Cerebellar cortex (tissue), 1 donor: ENCODE data around the gene EVA1A.
"Not testable (repeated sequence)": the region's sequence is repeated elsewhere in the genome, so short reads cannot be mapped to it uniquely, and the experiment has no call there.

Experiments used
- DNase-seq: peaks from one replicate; pipeline ENCODE4 v3.0.0-alpha.2; 2015; ENCODE audit warnings: low spot score

The EVA1A gene

DNA sequence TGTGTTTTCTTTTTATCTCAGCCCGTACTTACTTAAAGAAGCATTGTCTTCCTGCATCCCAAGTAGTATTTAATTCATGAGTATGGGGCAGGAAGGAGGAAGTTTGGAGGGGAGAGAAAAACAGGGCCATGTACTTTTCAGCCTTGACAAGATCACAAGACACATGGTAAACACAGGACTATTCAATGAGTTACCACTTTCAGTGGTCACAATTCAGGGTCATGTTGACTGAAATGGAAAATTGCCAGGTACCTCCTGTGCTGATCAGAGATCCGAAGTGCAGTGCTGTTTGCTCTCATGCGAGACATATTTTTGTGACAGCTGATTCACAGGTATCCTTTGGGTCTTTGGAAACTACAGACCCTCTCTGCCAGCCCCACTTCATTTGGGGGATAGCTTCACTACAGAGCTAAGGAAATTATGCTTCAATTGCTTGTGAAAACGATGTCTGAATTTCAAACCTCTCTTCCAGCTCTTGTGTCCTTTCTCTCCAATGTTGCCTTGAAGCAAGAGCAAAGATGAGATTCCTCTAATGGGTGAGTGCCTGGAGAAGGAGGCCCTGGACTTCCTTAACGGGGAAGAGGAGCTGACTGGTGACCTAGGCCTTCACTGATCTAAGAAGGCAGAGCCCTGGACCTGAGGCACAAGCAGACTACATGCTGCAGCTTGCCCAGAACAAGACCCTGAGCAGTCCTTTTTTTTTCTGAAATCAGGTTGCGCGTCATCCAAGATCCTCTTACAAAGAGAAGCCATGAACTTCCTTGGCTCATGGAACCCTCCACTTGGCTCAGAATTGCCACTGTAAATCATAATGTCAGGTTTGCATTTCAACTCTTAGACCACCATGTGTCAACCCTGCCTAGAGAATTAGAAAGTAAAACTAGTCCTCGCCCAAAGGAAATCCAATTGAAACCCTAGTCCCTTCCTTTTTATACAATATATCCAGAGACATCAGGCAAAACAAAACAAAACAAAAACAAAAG lies 44.1 kb downstream of the EVA1A start:
- no peak for DNase-seq

DNA sequence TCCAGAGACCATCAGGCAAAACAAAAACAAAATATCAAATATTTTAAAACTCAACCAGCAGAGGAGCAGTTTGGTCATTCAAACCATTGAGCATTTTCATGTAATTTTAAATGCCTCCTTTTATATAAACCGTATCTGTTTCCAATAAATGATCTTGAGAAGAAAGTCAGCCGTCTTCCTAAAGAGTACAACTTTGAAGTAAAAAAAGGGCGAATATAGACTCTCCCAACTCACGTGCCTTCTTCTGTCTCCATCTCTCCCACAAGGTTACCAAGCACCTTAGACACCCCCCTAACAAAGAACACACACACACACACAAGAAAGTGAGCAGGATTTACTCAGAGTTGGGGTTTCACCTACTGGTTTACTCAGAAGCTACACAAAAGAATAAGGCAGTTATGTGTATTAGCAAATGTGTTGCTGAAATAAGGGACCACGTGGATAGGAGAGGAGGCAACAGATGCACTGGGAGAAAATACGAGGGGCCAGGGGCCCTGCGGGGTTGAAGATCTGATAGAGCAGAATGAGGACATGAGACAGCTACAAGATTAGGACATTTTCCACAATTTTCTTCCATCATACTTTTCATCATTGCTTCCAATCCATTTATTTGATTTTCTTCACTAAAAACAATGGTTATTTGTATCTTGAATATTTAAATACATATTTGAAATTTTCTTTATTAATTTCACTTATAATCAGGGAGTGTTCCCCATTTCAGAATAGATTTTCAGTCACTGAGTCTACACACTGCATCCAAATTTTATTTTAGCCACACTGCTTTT lies 45.0 kb downstream of the EVA1A start:
- no peak for DNase-seq

DNA sequence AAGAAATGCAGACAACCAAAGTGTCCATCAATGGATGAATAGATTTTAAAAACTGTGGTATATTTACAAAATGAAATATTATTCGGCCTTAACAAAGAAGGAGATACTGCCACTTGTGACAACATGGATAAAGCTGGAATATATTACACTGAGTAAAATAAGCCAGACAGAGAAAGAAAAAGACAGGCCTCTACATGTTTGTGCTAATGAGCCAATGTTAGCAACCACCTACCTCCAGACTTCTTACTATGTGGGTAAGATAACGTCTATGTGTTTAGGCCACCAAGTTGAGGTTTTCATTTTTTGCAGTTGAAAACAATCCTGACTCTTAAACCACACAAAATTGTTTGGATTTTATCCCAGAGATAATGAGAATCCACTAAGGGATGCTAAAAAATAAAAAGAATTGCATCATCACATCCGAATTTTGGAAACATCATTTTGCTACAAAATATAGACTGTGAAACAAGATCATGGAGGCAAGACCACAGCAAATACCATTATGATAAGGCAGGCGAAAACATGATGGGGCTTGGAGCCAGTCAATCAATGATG lies 47.0 kb downstream of the EVA1A start:
- no peak for DNase-seq

DNA sequence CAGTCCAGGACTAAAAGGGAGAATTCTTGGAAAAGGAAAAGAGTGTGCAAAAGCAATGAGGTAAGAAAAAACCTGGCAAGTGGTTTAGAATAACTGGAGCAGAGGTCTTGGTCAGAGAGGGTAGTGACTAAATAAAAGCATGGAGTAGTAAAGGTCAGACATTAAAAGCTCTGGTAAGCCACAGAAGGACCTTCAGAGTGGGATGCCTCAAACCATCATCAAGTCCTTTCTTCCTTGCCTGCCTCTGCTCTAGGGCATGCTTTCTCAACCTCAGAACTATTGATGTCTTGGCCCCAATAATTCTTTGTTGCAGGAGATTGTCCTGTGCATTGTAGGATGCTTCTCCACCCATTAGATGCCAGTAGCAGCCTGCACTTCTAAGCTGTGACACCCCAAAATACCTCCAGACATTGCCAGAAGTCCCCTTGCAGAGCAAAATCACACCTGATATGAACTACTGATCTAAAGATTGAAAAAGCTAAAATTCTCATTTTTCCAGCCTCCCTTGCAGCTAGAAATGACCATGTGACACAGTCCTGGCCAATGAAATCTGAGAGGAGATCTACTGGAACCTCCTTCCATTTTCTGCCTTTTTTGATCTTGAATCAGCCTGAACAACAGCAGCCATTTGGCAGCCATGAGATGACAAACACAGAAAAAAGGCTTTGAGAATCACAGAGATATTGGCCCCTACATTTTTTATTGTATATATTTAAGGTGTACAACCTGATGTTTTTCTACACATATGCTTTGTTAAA lies 48.1 kb downstream of the EVA1A start:
- no peak for DNase-seq

DNA sequence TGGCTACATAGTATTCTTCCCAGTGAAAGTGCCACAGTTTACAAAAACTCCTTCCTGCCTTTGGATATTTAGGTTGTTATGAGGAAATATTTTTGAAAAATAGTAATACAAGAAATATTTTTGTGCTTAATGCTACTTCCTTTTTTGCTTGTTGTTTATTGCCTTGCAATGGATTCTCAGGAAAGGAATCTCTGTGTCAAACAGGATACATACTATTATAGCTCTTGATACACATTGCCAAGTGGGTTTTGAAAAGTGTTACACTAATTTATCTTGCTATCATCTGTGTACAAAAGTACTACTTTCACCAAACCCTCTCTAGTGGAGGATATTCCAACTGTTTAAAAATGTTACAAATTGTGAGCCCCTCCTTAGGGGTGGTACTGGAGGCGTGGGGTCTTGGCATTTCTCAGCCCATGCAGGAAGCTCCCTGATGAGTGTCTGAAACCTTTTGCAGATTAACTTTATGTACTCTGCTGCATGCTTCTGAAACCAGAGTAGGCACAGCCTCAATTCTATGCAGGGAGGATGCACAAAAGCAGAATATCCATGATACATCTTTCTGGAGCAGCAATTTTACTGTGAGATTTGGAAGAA lies 54.5 kb downstream of the EVA1A start:
- DNase-seq = no peak

DNA sequence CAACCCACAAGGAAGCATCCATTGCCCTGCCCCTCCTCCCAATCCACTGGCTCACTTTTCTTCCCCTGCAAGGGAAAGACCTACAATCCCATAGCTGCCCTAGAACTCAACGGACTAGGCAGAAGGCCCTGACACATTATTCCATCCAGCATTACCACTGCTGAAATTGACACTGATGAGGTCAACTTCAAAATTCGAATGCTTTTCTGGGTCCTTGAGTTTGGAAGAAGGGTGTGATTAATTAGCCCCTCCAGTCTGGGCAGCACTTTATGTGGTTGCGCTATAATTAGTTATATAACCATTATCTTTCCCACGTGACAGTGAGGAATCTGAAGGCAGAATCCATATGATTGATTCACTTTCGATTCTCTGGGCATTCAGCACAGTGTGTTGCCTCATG lies 55.7 kb downstream of the EVA1A start:
- DNase-seq = no peak

DNA sequence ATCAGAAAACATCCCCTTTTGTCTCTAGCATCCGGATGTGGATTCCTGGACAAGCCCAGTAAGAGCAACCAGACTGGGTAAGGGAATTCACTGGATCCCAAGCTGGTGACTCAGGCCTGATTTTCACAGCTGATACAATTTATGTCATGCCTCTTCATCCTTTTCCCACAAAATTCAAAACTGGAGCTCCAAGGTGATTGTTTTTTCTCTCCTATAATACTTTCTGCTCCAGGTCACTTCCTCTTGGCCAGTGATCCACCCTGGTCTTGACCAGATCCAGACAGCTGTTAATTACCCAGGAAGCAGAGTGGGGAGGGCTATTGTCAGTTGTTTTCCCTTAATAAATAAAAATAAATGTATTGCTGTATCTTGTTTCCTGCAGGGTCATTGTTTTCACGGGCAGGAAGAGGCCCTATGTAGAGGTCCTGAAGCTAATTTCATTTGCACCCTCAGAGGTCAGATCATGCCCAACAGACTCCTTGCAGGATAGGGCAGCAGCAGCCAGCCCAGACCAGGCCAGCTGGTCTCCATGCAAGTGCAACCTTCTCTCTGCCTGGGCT lies 57.6 kb downstream of the EVA1A start:
- DNase-seq = no peak

DNA sequence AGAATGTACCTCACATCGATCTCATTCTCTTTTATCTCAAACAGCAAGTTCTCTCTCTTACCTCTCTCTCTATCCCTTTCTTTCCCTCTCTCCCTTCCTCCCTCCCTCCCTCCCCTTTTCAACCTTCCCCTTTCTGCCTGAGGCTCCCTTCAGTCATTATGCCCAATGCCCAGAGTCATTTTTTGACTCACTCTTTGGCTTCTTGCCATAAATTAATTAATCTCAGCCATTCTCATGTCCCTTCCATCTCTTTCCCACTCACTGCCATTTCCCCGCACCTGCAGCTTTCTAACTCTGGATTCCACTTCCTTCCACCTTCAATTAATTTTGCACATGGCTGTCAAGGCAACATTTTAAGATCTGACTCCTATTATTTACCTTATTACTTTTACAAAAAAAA lies 60.1 kb downstream of the EVA1A start:
- DNase-seq = no peak

DNA sequence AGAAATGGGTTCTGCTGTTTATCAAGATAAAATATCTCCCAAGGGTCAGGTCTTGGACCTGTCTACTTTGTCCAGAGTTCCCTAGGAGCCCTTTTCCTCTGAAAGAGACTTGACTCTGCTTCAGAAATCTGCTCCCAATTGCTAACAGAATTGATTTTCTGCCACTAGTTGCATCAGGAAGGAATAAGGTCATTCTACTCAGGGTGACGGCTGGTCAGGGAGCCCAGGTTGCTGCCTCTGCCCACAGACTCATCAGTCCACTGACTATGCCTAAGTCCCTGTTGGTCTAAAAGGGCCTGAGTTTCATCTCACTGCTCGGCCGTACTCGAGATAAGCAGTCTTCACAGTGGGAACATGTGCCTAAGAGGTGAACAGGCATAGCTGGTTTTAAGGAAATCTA lies 61.2 kb downstream of the EVA1A start:
- no peak for DNase-seq

DNA sequence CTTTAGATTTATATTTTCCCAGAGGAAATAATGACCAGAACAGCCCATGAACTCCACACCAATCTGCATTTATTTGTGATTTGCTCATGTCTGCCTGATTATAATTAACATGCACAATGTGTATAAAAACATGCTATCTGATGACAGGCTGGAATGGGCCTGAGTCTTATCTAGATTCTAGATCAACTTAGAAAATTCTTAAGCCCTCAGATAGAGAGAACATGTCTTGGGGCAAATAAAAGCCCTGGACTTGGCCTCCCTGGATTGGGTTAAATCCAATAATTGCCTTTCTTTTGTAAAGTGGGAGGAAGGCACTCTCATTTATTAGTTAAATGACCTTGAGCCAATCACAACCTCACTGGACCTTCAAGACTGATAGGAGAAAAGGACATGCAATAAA lies 61.8 kb downstream of the EVA1A start:
- no peak for DNase-seq

DNA sequence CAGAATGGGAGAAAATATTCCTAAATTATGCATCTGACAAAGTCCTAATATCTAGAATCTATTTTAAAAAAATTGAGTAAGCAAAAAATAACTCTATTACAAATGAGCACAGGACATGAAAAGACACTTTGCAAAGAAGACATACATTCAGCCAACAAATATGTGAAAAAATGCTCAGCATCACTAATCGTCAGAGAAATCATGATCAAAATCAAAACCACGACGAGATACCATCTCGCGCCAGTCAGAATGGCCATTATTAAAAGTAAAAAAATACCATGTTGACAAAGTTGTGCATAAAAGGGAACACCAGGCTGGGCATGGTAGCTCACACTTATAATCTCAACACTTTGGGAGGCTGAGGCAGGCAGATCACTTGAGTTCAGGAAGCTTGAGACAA lies 63.5 kb downstream of the EVA1A start:
- DNase-seq = no peak

DNA sequence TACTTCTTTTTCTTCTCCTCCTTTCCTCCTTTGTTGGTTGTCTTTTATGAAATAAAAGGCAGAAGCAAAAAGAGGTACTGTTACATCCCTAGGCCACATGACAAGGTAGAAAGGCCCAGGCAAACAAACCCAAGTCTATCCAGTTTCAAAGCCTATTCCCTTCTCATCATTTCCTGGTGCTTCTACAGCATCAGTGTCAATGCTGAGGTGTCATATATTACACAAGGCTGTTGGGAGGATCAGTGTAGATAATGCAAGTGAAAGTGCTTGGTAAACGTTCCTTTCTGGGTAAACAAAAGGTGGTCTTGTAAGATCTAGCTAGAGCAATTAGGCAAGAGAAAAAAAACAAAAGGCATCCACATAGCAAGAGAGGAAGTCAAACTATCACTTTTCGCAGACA lies 64.9 kb downstream of the EVA1A start:
- DNase-seq = no peak

DNA sequence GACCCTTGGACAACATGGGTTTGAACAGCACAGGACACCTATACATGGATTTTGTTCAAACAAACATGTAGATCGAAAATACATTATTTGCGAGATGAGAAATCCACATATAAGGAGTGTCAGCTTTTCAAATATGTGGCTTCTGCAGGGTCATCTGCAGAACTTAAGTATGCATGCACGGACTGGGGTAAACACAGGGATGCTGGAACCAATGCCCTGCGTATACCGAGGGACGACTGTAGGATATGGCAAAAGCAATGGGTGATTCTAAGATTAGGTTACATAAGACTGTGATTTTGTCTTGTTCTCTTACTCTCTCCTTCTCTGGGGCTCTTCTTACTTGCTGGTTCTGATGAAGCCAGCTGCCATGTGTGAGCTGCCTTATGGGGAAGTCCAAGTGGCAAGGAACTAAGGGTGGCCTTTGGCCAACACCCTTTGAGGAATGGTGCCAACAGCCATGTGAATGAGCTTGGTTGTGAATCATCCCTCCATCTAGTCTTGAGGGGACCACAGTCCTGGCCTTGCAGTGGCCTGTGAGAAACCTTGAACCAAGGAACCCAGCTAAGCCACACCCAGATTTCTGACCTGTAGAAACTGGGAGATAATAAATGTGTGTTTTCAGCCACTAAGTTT lies 66.5 kb downstream of the EVA1A start:
- no peak for DNase-seq

DNA sequence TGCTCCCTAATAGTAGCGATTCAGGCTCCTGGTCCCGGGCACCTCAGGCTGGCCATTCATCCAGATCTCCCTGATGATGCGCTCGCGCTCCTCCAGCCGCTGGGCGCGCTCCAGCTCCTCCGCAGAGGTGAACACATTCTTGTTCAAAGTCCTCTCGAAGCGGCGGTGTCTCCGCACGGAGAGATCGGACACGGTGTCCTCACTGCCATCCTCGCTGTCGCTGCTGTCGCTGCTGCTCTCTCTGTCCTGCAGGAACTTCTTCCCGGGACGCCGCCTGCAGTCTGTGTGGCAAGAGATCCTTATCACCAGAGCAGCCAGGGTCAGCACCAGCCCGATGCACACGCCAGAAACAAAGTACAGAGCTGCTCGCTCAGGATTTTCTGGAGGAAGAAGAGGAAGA lies 67.5 kb downstream of the EVA1A start:
- DNase-seq = no peak

DNA sequence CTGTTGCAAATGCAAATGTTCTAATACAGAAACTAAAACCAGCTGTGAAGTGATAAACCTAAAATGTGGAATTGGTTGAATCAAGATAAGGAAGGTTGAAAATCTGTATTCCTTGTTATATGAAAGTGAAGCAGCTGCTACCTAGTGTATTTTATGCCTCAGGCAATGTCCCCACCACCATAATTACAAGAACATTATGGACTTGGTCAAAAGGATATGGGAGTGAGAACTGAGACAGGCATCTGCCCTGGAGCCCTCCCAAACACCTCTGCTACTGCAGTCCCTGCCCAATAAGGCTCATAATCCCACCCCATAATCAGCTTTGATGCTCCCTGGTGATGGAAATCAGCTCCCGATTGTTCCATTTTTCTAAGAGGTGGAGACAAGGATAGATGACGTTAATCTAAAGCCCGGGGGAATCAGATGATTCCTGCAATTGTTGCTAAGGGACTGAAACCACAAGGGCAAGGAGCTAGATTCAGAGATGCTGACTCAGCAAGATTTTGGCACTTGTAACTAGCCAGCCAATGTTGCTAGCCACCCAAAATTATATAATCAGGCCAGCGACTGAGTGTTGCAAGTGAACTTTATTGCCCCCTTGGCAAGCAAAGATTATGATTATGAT lies 69.5 kb downstream of the EVA1A start:
- no peak for DNase-seq

DNA sequence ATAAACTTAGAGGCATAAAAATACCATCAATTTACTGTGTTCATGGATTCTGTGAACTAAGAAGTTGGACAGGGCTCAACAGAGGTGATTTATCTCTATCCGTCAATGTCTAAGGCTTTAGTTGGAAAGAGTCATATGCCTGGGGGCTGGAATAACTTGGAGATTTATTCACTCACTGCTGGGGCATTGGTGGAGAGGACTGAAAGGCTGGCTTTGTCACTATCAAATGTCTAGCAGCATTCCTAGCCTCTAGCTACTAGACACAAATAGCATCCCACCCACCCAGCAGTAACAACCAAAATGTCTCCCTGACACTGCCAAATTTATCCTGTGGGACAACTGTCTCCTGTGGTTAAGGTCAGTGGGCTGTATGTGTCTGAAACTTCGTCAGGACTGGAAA lies 71.0 kb downstream of the EVA1A start:
- no peak for DNase-seq

DNA sequence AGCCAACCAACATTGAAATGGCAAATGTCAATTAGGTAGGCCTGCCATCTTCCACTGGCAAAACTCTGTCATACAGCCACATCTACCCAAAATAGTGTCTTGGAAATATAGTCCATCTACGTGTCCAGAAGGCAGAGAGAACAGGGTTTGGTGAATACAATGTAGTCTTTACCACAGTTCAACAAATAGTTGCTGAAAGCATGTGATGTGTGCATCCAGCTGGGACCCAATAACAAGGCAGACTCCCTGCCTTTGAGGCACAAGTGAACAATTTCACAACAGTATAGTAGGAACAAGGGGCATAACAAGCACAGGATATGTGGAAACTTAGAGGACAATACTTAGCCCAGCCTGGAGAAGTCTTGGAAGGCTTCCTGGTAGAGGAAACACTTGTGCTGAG lies 72.6 kb downstream of the EVA1A start:
- DNase-seq = no peak

DNA sequence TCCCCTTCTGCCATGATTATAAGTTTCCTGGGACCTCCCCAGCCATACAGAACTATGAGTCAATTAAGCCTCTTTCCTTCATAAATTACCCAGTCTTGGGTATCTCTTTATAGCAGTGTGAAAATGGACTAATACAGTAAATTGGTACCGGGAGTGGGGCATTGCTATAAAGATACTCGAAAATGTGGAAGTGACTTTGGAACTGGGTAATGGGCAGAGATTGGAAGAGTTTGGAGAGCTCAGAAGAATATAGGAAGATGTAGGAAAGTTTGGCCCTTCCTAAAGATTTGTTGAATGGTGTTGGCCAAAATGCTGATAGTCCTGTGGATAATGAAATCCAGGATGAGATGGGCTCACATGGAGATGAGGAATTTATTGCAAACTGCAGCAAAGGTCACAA lies 74.0 kb downstream of the EVA1A start:
- DNase-seq = not testable (repeated sequence)

DNA sequence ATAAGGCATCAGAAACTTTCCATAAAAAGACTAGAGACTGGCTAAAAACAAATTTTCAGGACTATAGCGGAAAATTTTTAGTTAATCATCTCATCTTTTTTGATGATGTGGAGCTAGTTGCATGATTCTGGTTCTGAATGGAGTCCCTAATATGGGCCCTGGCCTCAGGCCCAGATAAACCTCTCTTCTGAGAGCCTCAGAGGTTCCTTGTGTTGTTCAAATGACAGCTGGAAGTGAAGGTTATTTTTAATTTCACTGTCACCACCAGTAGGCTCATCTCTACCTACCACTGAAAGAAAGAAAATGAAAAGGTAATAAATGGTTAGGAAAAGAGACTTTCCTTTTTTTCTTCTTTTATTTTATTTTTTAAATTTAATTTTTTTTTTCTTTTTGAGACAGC lies 75.9 kb downstream of the EVA1A start:
- no peak for DNase-seq

DNA sequence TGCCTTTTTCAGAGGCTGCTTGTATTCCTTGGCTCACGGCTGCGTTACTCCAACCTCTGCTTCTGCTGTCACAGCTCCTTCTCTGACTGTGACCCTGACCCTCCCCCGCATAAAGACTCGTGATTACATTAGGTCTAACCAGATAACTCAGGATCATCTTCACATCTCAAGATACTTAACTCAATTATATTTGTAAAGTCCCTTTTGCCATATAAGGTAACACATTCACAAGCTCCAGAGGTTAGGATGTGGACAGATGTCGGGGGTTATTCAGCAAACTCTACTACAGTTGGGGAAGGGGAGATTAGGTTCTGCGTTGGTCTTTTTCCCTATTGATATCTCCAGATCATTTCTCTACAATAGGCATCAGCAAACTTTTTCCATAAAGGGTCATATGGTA lies 76.9 kb downstream of the EVA1A start:
- no peak for DNase-seq

DNA sequence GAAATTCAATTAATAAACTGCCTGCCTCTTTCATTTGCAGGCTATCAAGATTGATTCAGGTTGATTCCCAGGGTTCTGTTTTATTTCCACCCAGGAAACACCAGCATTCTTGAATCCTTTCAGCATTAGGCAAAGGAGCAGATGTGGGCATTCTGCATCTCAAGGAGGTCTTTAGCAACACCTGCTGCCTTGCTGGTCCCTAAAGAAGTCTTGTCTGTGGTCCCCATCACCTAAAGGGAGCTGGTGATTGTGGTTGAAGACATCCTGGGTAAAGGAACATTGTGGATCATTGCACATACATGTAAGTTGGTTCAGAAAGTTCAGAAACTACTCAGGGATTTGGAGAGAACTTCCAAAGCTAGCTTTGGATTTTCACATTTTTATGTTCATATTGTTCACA lies 78.3 kb downstream of the EVA1A start:
- no peak for DNase-seq
